Testis (tissue), 3 donors: Measurements from ENCODE around the gene VPS26C. TPM values are rescaled to one million over a fixed set of nuclear protein-coding genes. Genes with fewer than 3 reads are reported as not detected.

Source experiments
- DNase-seq: peaks from one replicate; pipeline ENCODE4 v3.0.0-alpha.2; 2019
- H3K27ac ChIP-seq, 2 donors: fragments of 200-600 bp; sonication (generic); one replicate each; pipeline ENCODE4 v1.5.1; 2019
- H3K27me3 ChIP-seq: fragments of 200-600 bp; sonication (generic); one replicate; pipeline ENCODE4 v1.5.1; 2019
- H3K36me3 ChIP-seq: fragments of 200-600 bp; sonication (generic); one replicate; pipeline ENCODE4 v1.5.1; 2017; ENCODE audit warnings: low read depth; ENCODE audit errors: missing control alignments
- H3K4me1 ChIP-seq: fragments of 200-600 bp; sonication (generic); one replicate; pipeline ENCODE4 v1.5.1; 2019
- H3K4me3 ChIP-seq, 2 donors: fragments of 200-600 bp; sonication (generic); one replicate each; pipeline ENCODE4 v1.5.1; 2017 to 2019
- H3K9me3 ChIP-seq: fragments of 200-600 bp; sonication (generic); one replicate; pipeline ENCODE4 v1.5.1; 2017
- POLR2A ChIP-seq: fragments of 450-650 bp; IDR thresholded peaks from one replicate; pipeline ENCODE4 v1.6.1; 2017; ENCODE audit warnings: antibody characterized with exemption, mild to moderate bottlenecking, moderate library complexity
- WGBS, 2 donors: methylation state at CpG; one replicate each; pipeline ENCODE4 v1.1.5; 2018; 5-methylcytosine and 5-hydroxymethylcytosine counted together
- intact Hi-C: fragments of 100-400 bp; cut with DNase I; formaldehyde crosslinking; loops from one replicate; pipeline ENCODE4 v1.15.1; 2023; ENCODE audit warnings: low total_unique reads
- polyA plus RNA-seq: library from polyadenylated mRNA; stranded (reverse); fragments of 350-450 nt; fragmentation: Illumina TruSeq; extraction: RNeasy Lipid Tissue Mini Kit (QIAGEN cat#74804); gene quantifications from one replicate; pipeline ENCODE4 v1.2.3, GENCODE V29; 2014; ENCODE audit warnings: low read depth, low replicate concordance; ENCODE audit not compliant: insufficient read depth
- total RNA-seq, 2 donors: library from RNA; depleted of rRNA; stranded (reverse); fragments of >200 nt; gene quantifications; one replicate each; pipeline ENCODE4 v1.2.3, GENCODE V29; 2016
- TF ChIP-seq, protein P1 (sequence below), 3 experiments: fragments of 450-650 bp in 2 of 3; fragments of 200-600 bp in 1 of 3; sonication (generic) in 1 of 3; IDR thresholded peaks; one replicate each; pipeline ENCODE4 v1.5.1; 2016 to 2019; ENCODE audit warnings: antibody characterized with exemption in 3 of 3, mild to moderate bottlenecking in 2 of 3, moderate library complexity in 1 of 3

The VPS26C gene
- total and polyA plus RNA-seq, 3 donors from 2014 or later: 25.3 to 48.1 (median 46.5) TPM

DNA sequence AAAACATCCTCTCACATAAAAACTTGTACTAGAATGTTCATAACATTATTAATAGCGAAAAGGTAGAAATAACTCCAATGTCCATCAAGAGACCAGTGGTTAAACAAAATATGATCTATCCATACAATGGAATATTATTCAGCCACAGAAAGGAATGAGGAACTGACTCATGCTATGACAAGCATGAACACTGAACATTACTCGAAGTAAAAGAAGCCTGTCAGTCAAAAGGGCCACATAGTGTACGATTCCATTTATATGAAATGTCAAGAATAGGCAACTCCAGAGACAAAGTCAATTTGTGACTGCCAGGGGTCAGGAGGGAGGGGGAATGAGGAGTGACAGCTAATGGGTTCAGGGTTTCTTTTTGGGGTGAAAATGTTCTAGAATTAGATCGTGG, 2.3 kb downstream of the VPS26C start:
- no peaks in the 10 kb centered on the region for H3K27me3 ChIP-seq
- no peaks in the 10 kb centered on the region for H3K36me3 ChIP-seq
- intact Hi-C loops: no loop called here
- WGBS, 2 donors: 74 to 86% methylated on average over 4 of the region's 4 CpGs
- no peak overlapping the region for H3K27ac ChIP-seq
- H3K4me1 ChIP-seq: peaks cover 12% of the 10 kb centered on the region
- no peak overlapping the region for H3K4me3 ChIP-seq
- no peaks in the 10 kb centered on the region for H3K9me3 ChIP-seq
- no peak for DNase-seq
- no peak for TF ChIP-seq POLR2A
- TF ChIP-seq, protein P1, sequence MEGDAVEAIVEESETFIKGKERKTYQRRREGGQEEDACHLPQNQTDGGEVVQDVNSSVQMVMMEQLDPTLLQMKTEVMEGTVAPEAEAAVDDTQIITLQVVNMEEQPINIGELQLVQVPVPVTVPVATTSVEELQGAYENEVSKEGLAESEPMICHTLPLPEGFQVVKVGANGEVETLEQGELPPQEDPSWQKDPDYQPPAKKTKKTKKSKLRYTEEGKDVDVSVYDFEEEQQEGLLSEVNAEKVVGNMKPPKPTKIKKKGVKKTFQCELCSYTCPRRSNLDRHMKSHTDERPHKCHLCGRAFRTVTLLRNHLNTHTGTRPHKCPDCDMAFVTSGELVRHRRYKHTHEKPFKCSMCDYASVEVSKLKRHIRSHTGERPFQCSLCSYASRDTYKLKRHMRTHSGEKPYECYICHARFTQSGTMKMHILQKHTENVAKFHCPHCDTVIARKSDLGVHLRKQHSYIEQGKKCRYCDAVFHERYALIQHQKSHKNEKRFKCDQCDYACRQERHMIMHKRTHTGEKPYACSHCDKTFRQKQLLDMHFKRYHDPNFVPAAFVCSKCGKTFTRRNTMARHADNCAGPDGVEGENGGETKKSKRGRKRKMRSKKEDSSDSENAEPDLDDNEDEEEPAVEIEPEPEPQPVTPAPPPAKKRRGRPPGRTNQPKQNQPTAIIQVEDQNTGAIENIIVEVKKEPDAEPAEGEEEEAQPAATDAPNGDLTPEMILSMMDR (IDR thresholded peaks at IDR 0.05): no peak

DNA sequence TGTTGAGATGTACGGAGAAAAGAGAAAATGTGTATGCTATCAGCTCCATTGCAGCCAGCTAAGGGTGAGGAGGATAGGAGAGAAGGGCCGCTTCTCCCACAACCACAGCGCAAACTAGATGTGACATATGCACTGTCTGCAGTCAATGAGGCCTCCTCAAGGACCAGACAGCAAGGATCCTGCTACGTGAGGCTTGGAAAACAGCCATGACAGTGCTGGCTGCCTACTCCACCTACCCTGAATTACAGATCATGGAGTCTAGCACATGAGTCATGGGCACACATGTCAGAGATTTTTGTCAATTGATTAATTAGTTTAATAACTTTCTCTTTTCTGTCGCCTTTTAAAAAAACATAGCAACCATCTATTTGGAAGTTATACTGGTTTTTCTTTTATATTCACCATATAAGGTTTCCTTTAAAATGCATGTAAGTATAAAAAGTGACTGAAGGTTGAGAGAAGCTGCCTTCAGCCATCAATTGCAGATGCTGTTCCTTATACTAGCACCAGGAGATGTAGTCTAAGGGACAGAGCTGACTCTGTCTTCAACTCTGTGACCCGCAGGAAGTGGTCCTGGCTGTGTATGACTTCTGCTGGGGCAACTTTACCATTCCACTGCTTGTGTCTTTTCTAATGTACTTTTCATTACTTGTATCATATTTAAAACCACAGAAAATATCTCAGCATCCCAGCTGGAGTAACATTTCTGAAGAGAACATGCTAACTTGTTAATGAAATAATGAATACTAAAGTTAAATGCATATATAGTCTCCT, 3.1 kb downstream of the VPS26C start:
- no peak overlapping the region for H3K4me3 ChIP-seq
- no peaks in the 10 kb centered on the region for H3K9me3 ChIP-seq
- DNase-seq: no peak
- H3K36me3 ChIP-seq: no peaks in the 10 kb centered on the region
- no peak overlapping the region for H3K27ac ChIP-seq
- H3K4me1 ChIP-seq: peaks cover 12% of the 10 kb centered on the region
- intact Hi-C loops: no loop called here
- 86 to 93% methylated on average over 6 of the region's 6 CpGs for WGBS, 2 donors
- no peaks in the 10 kb centered on the region for H3K27me3 ChIP-seq
- TF ChIP-seq, protein P1 (IDR thresholded peaks at IDR 0.05): no peak
- no peak for TF ChIP-seq POLR2A

DNA sequence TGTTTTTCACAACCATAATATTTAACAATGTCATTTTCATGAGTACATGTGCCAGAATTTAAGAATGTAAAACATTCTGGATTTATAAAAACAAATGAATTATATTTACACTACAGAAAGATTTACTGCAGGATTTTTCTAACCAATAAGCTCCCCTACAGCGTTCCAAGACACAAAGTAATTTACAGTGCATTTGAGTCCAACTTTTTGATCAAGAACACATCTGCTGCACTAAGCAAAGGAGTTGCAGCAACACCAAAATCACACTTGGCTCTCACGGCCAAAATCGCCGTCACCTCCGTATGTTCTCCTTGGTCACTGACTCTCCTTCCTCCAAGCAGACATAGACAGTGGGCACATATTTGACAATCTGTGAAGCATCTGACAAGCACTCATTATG, 7.7 kb downstream of the VPS26C start:
- Histone ChIP-seq H3K9me3 (no peaks in the 10 kb centered on the region), H3K27me3 (no peaks in the 10 kb centered on the region), H3K4me3 (no peak overlapping the region), H3K36me3 (no peaks in the 10 kb centered on the region), H3K4me1 (no peaks in the 10 kb centered on the region), H3K27ac (no peak overlapping the region)
- no peak for DNase-seq
- 90 to 92% methylated on average over 5 of the region's 5 CpGs for WGBS, 2 donors
- TF ChIP-seq, protein P1 (IDR thresholded peaks at IDR 0.05): no peak
- no peak for TF ChIP-seq POLR2A
- intact Hi-C loops: no loop called here

DNA sequence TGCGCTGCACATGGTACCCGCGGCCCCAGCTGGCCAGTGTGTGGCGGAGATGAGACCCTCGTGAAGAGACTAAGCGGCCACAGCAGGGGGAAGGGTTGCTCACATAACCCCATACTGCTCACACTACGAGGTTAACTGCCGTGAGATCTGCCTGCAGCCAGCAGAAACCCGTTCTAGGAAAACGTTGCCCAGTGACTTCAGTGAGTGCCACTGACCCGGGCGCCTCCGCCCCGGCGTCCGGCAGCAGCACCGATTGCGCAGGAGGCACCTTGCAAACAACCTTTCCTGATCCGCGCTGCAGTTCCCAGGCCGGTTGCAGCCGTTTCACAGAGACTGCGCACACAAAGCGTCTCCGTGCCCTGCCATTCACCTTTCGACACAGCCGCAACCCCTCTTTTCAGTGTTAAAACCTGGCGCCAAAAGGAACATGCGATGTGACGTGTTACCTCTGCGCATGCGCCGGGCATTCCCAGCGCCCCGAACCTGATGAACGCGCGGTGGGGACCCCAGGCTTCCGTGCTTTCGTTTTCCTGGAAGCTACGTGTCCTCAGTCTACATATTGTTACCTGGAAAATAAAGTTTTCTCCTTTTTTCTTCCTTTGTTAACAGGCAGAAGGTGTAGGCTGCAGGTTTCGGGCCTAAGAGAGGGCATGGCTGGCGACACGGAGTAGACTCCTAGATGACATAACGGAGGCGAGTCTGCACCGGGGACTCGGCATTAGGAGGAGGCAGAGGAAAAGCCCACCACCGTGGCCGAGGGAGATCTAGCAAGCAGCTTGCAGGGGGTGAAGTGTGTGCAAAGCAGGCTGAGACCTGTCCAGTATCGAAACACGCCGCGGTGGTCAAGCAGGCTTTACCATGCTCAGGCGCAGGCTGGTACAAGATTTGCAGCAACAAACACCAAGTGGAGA, 8.9 kb downstream of the VPS26C start:
- peak; percentile 71 for DNase-seq
- Histone ChIP-seq H3K4me3 (peak overlapping the region; percentile 53 to 63), H3K27me3 (no peaks in the 10 kb centered on the region), H3K9me3 (no peaks in the 10 kb centered on the region), H3K36me3 (no peaks in the 10 kb centered on the region), H3K27ac (peak overlapping the region; percentile 46 to 66), H3K4me1 (no peaks in the 10 kb centered on the region)
- intact Hi-C loops: no loop called here
- no peak for TF ChIP-seq POLR2A
- TF ChIP-seq, protein P1 (IDR thresholded peaks at IDR 0.05): no peak
- 5 to 6% methylated on average over 51 to 54 of the region's 55 CpGs for WGBS, 2 donors
